K562 (cell line): ENCODE measurements around the gene UPK2. TPM values are rescaled to one million over a fixed set of nuclear protein-coding genes. Genes with fewer than 3 reads are reported as not detected.

Experiments
- ATAC-seq: fragments of 200-7000 bp; cut with Tn5 transposase; 3 replicates; pipeline ENCODE4 v1.9.1; 2020; ENCODE audit warnings: moderate library complexity
- BruUV-seq: library from RNA; stranded (reverse); fragments of 400-500 nt; replicated peaks from 2 replicates; lab custom pipeline; 2021; lab: Mats Ljungman, UMichigan
- CTCF ChIA-PET: fragments of 300-600 bp; formaldehyde crosslinking; extraction: SDS; loops from one replicate; lab custom pipeline; 2021; ENCODE audit warnings: low intra/inter-chr PET ratio; lab: Yijun Ruan, JAX
- POLR2A ChIA-PET: fragments of 300-600, 350-650 bp; sonication (Branson Sonifier 250); formaldehyde crosslinking; extraction: SDS; loops from one replicate; lab custom pipeline; 2021; ENCODE audit warnings: antibody characterized with exemption, inconsistent platforms; lab: Yijun Ruan, JAX
- DNase-seq, 4 experiments: peaks; one replicate each; pipeline versions ENCODE4 v3.0.0 to v3.0.0-alpha.2; 2011 to 2018; ENCODE audit warnings: low spot score in 3 of 4, mixed read lengths in 3 of 4; ENCODE audit errors: extremely low read depth in 1 of 4
- FAIRE-seq: peaks from 2 replicates; lab custom pipeline; 2011; peaks lifted over from hg19 to GRCh38; lab: Jason Lieb, UNC
- H2AFZ ChIP-seq: 2 replicates; pipeline ENCODE4 v1.6.0; 2011; ENCODE audit warnings: low read depth, low read length, control low read depth, inconsistent platforms
- H3K27ac ChIP-seq: fragments of 200-600 bp; 3 replicates; pipeline ENCODE4 v1.8.0; 2011; ENCODE audit warnings: low read depth, mild to moderate bottlenecking, control low read depth, inconsistent platforms, low read length, moderate library complexity, mixed read lengths; ENCODE audit errors: extremely low read depth
- H3K27me3 ChIP-seq, 2 experiments: fragments of 300-600 bp in 1 of 2; 2 replicates in 1 of 2; 3 replicates in 1 of 2; pipeline versions ENCODE4 v1.6.0 to v1.8.0; 2011; ENCODE audit warnings: inconsistent platforms in 2 of 2, low read length in 2 of 2, mild to moderate bottlenecking in 1 of 2, mixed read lengths in 1 of 2, moderate library complexity in 1 of 2; ENCODE audit not compliant: control insufficient read depth in 2 of 2, insufficient read depth in 2 of 2
- H3K36me3 ChIP-seq: fragments of 300-600 bp; 3 replicates; pipeline ENCODE4 v1.8.0; 2011; ENCODE audit warnings: mild to moderate bottlenecking, low read length, inconsistent platforms; ENCODE audit not compliant: control insufficient read depth, insufficient read depth
- H3K4me1 ChIP-seq, 2 experiments: fragments of 200-600 bp in 1 of 2; replicated peaks in 1 of 2; 2 replicates in 1 of 2; 3 replicates in 1 of 2; pipeline versions ENCODE4 v1.5.1 to v1.8.0; 2011; ENCODE audit warnings: inconsistent platforms in 2 of 2, low read length in 2 of 2, mild to moderate bottlenecking in 1 of 2, mixed read lengths in 1 of 2, moderate library complexity in 1 of 2; ENCODE audit not compliant: control insufficient read depth in 2 of 2, insufficient read depth in 2 of 2
- H3K4me2 ChIP-seq: 2 replicates; pipeline ENCODE4 v1.6.1; 2011; ENCODE audit warnings: low read length, control low read depth, inconsistent platforms, mixed read lengths; ENCODE audit not compliant: insufficient read depth
- H3K4me3 ChIP-seq: fragments of 200-600 bp; sonication (generic), shearing (Covaris generic); 2 replicates; pipeline ENCODE4 v1.5.1; 2016; ENCODE audit warnings: control low read depth, inconsistent platforms
- H3K79me2 ChIP-seq: fragments of 200-600 bp; 3 replicates; pipeline ENCODE4 v1.8.0; 2011; ENCODE audit warnings: low read length, inconsistent platforms; ENCODE audit not compliant: control insufficient read depth, insufficient read depth
- H3K9ac ChIP-seq, 2 experiments: 2 replicates each; pipeline versions ENCODE4 v1.6.0 to v1.6.1; 2011; ENCODE audit warnings: low read depth in 2 of 2, low read length in 2 of 2, control low read depth in 1 of 2, inconsistent platforms in 1 of 2, mild to moderate bottlenecking in 1 of 2, mixed read lengths in 1 of 2; ENCODE audit not compliant: insufficient read depth in 1 of 2
- H3K9me1 ChIP-seq: one replicate; pipeline ENCODE4 v1.6.0; 2011; ENCODE audit warnings: inconsistent platforms, mild to moderate bottlenecking, low read length, moderate library complexity; ENCODE audit not compliant: control insufficient read depth, insufficient read depth
- H3K9me3 ChIP-seq: replicated peaks from 2 replicates; pipeline ENCODE4 v1.5.1; 2011; ENCODE audit warnings: low read depth, low read length, inconsistent platforms; ENCODE audit not compliant: control insufficient read depth, insufficient read depth
- H4K20me1 ChIP-seq: replicated peaks from 2 replicates; pipeline ENCODE4 v1.6.1; 2011; ENCODE audit warnings: low read length, inconsistent platforms, mixed read lengths; ENCODE audit not compliant: control insufficient read depth, insufficient read depth
- AFF1 ChIP-seq, 2 experiments: fragments of 450-650 bp; IDR thresholded peaks; 2 replicates each; pipeline ENCODE4 v1.6.1; 2018; ENCODE audit warnings: mild to moderate bottlenecking in 2 of 2, low read depth in 1 of 2; ENCODE audit not compliant: partially characterized antibody in 2 of 2
- ARID1B ChIP-seq: fragments of 450-650 bp; IDR thresholded peaks from 2 replicates; pipeline ENCODE4 v1.6.1; 2016; ENCODE audit warnings: antibody characterized with exemption, mild to moderate bottlenecking, inconsistent platforms
- BRF2 ChIP-seq: IDR thresholded peaks from 3 replicates; pipeline ENCODE4 v1.6.1; 2011; ENCODE audit warnings: borderline replicate concordance, mild to moderate bottlenecking; ENCODE audit not compliant: insufficient read length, insufficient read depth
- CXXC5 ChIP-seq: fragments of 250-450 bp; sonication (Bioruptor Pico); IDR thresholded peaks from 2 replicates; pipeline ENCODE4 v1.8.0; 2022; ENCODE audit warnings: inconsistent platforms, mild to moderate bottlenecking, moderate library complexity
- MEIS2 ChIP-seq: fragments of 450-650 bp; IDR thresholded peaks from 2 replicates; pipeline ENCODE4 v1.6.1; 2014; ENCODE audit warnings: mild to moderate bottlenecking; ENCODE audit not compliant: partially characterized antibody
- MTA1 ChIP-seq: fragments of 450-650 bp; IDR thresholded peaks from 2 replicates; pipeline ENCODE4 v1.6.1; 2017; ENCODE audit warnings: borderline replicate concordance
- PHF21A ChIP-seq: fragments of 450-650 bp; IDR thresholded peaks from 2 replicates; pipeline ENCODE4 v1.6.1; 2017; ENCODE audit warnings: low read depth, borderline replicate concordance
- RNF2 ChIP-seq: sonication (generic); IDR thresholded peaks from 2 replicates; pipeline ENCODE4 v1.6.1; 2016
- SMARCA5 ChIP-seq: fragments of 450-650 bp; IDR thresholded peaks from 2 replicates; pipeline ENCODE4 v1.6.1; 2016
- TEAD4 ChIP-seq, 2 experiments: sonication (generic) in 1 of 2; formaldehyde crosslinking in 1 of 2; IDR thresholded peaks; 2 replicates each; pipeline versions ENCODE4 v1.6.1 to v1.8.0; 2012 to 2022; ENCODE audit warnings: borderline replicate concordance in 1 of 2, inconsistent platforms in 1 of 2, low read length in 1 of 2, mild to moderate bottlenecking in 1 of 2, missing genetic modification reagents in 1 of 2
- ZFP36 ChIP-seq: fragments of 150-350 bp; IDR thresholded peaks from 2 replicates; pipeline ENCODE4 v1.6.1; 2018; ENCODE audit warnings: low read length, low read depth; ENCODE audit not compliant: partially characterized antibody
- WGBS: fragments of 100-300 bp; shearing (Covaris generic); methylation state at CpG from one replicate; pipeline ENCODE4 v1.1.6; 2016; ENCODE audit warnings: low coverage, mixed read lengths; ENCODE audit not compliant: insufficient coverage; ENCODE audit errors: missing lambda C conversion rate; 5-methylcytosine and 5-hydroxymethylcytosine counted together
- in situ Hi-C: fragments of 300-500 bp; cut with MboI; formaldehyde crosslinking; loops from 4 replicates; pipeline ENCODE4 v1.15.0; 2018; ENCODE audit warnings: inconsistent platforms, mixed read lengths
- intact Hi-C: fragments of 100-400 bp; cut with micrococcal nuclease; formaldehyde crosslinking; loops from 2 replicates; pipeline ENCODE4 v1.14.2; 2022
- polyA plus RNA-seq, 8 experiments: library from polyadenylated mRNA; depleted of rRNA in 4 of 8; stranded (reverse) in 5 of 8; unstranded in 3 of 8; fragments of >200 nt; fragmentation: Nextera tagmentation in 2 of 8; fragmentation: Illumina TruSeq in 1 of 8; extraction: Ambion mirVana in 2 of 8; extraction: Trizol in 1 of 8; gene quantifications; 2 replicates each; pipeline versions ENCODE4 v1.2.1 to v1.2.3, GENCODE V29; 2011 to 2014; ENCODE audit warnings: inconsistent platforms in 1 of 8, missing spikeins in 1 of 8
- total RNA-seq, 7 experiments: library from RNA; depleted of rRNA in 6 of 7; stranded (reverse); fragments of >200 nt in 6 of 7; fragmentation: Illumina TruSeq in 2 of 7; extraction: Trizol in 2 of 7; gene quantifications; 2 replicates each; pipeline versions ENCODE4 v1.2.1 to v1.2.3, GENCODE V29; 2011 to 2021; ENCODE audit warnings: low replicate concordance in 1 of 7

UPK2 gene
- total and polyA plus RNA-seq, 9 of the 15 experiments (the other 6 are each of a cell fraction or from before 2014, with no cell fraction given), result not detected

GRCh38 chr11:118957549-118957948 is 1.5 kb downstream of the UPK2 start:
- Histone ChIP-seq H3K27ac (no peak overlapping the region), H3K9me1 (no peaks in the 10 kb centered on the region), H3K4me2 (no peak overlapping the region), H2AFZ (no peak overlapping the region), H3K36me3 (no peaks in the 10 kb centered on the region), H4K20me1 (no peaks in the 10 kb centered on the region; the same call in none of the 2 replicates), H3K9me3 (no peaks in the 10 kb centered on the region), H3K79me2 (no peaks in the 10 kb centered on the region), H3K27me3 (peaks cover 8 to 27% of the 10 kb centered on the region in 2 experiments; a peak in 4 of 5 replicates), H3K4me1 (peaks cover 0 to 22% of the 10 kb centered on the region in 2 experiments; a peak in 3 of 5 replicates), H3K9ac (peak overlapping the region in 1 of 2 experiments; percentile 36; a peak in 1 of 4 replicates), H3K4me3 (no peak overlapping the region)
- POLR2A ChIA-PET, result interaction anchor here (0.5 to 0.6 kb wide), 3 partner anchors 49 to 588 kb away, joined by 3 read pairs; no protein-coding TSS in a partner anchor
- intact Hi-C loops (loop anchor here (2.0 to 10.0 kb wide), 2 partner anchors 29 to 303 kb away; no protein-coding TSS in a partner anchor), in situ Hi-C loops (no loop called here)
- ATAC-seq (no peak), DNase-seq (no peak), FAIRE-seq (no peak)
- no TSS peak for BruUV-seq
- CTCF ChIA-PET, result interaction anchor here (2.6 to 2.8 kb wide), 2 partner anchors 51 to 299 kb away, joined by 14 to 18 read pairs; no protein-coding TSS in a partner anchor
- no peak for TF ChIP-seq SMARCA5
- TF ChIP-seq ZFP36, result no peak
- TF ChIP-seq PHF21A, result no peak
- no peak for TF ChIP-seq ARID1B
- no peak for TF ChIP-seq MTA1
- TF ChIP-seq BRF2, result no peak
- no peak for TF ChIP-seq AFF1 (IDR thresholded peaks at IDR 0.05; ENCODE audit: low read depth in 1 of 2, partially characterized antibody in 2 of 2)
- no peak for TF ChIP-seq TEAD4 (IDR thresholded peaks at IDR 0.05; ENCODE audit: low read length)
- TF ChIP-seq TEAD4 (CRISPR knock-in tag; IDR thresholded peaks at IDR 0.05; ENCODE audit: borderline replicate concordance), result no peak
- TF ChIP-seq RNF2, result no peak
- TF ChIP-seq MEIS2, result no peak
- no peak for TF ChIP-seq CXXC5 (CRISPR knock-in tag)
- 15% methylated on average over 11 of the region's 11 CpGs for WGBS
